ENCODE measurements around the gene PDE7B. TPM values are rescaled to one million over a fixed set of nuclear protein-coding genes. Genes with fewer than 3 reads are reported as not detected.

The PDE7B gene
- total RNA-seq, 2 donors from 2014 or later = 9.0 to 11.2 TPM

DNA sequence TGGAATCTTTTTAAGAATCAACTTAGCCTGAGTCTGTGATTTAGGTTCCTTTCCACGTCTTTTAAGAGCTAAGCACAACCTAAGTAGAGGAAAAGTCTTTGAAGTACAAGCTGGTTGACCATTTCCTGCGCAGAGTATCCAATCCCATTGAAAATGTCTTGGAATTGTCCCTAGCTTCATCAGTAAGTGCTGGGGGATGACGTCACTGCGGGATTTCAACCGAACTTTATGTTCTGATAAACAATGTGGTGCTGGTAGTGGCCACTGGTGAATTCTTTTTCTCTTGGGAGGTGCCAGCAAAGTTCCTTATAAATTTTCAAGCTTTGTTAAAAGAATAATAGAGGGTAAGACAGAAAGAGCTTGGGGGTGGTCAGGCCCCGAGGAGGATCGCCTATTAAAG lies 69.2 kb downstream of the PDE7B start:
- no peaks in the 10 kb centered on the region for H3K27me3 ChIP-seq
- peaks cover 0 to 12% of the 10 kb centered on the region in 2 donors for H3K4me1 ChIP-seq
- TF ChIP-seq, protein P1, sequence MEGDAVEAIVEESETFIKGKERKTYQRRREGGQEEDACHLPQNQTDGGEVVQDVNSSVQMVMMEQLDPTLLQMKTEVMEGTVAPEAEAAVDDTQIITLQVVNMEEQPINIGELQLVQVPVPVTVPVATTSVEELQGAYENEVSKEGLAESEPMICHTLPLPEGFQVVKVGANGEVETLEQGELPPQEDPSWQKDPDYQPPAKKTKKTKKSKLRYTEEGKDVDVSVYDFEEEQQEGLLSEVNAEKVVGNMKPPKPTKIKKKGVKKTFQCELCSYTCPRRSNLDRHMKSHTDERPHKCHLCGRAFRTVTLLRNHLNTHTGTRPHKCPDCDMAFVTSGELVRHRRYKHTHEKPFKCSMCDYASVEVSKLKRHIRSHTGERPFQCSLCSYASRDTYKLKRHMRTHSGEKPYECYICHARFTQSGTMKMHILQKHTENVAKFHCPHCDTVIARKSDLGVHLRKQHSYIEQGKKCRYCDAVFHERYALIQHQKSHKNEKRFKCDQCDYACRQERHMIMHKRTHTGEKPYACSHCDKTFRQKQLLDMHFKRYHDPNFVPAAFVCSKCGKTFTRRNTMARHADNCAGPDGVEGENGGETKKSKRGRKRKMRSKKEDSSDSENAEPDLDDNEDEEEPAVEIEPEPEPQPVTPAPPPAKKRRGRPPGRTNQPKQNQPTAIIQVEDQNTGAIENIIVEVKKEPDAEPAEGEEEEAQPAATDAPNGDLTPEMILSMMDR (IDR thresholded peaks at IDR 0.05) = no peak
- H3K4me3 ChIP-seq = no peak overlapping the region
- no peak overlapping the region for H3K27ac ChIP-seq
- no peaks in the 10 kb centered on the region for H3K9me3 ChIP-seq
- DNase-seq (ENCODE audit: low spot score) = no peak
- no peaks in the 10 kb centered on the region for H3K36me3 ChIP-seq

DNA sequence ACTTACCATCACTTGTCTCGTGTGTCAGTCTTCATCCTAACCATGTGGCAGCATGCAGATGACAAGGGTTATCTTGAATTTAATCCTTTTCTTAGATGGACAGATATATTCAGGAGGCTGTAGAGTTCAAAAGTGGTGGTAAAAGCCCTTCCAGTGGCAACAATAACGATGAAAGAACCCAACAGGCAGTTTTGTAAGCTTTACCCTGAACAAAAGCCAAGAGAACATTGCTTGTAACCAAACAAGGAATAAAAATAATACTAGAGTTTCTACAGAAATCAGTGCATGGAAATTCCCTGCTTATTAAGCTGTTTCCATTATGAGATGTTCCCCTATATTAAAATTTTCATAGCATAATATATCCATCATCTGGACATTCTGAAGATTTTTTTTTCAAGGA lies 69.7 kb downstream of the PDE7B start:
- Histone ChIP-seq H3K4me3 (no peak overlapping the region), H3K4me1 (peaks cover 0 to 12% of the 10 kb centered on the region in 2 donors), H3K27ac (no peak overlapping the region), H3K27me3 (no peaks in the 10 kb centered on the region), H3K9me3 (no peaks in the 10 kb centered on the region), H3K36me3 (no peaks in the 10 kb centered on the region)
- TF ChIP-seq, protein P1 (IDR thresholded peaks at IDR 0.05) = no peak
- DNase-seq (ENCODE audit: low spot score) = no peak

DNA sequence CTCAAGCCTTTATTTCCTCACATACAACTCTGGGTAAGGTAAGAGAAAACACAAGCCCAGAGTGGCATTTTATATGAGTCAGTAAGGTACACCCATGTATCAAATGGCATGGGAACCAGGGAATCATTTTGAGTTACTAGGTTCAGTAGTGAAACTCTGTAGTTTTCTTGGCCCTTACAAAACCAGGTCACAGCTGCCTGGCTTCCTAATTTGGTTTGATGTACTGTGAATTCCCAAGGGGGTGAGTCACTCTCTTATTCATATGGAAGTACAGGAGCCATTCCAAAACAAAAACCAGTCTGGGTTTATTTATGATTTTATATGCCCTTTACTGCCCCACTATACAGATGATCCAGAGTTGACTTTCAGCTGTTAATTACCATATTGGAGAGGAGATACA lies 70.7 kb downstream of the PDE7B start:
- Histone ChIP-seq H3K9me3 (no peaks in the 10 kb centered on the region), H3K4me1 (peaks cover 0 to 12% of the 10 kb centered on the region in 2 donors), H3K27me3 (no peaks in the 10 kb centered on the region), H3K36me3 (no peaks in the 10 kb centered on the region), H3K4me3 (no peak overlapping the region), H3K27ac (peak overlapping the region; percentile 8 to 24)
- no peak for DNase-seq (ENCODE audit: low spot score)
- TF ChIP-seq, protein P1 (IDR thresholded peaks at IDR 0.05) = no peak

DNA sequence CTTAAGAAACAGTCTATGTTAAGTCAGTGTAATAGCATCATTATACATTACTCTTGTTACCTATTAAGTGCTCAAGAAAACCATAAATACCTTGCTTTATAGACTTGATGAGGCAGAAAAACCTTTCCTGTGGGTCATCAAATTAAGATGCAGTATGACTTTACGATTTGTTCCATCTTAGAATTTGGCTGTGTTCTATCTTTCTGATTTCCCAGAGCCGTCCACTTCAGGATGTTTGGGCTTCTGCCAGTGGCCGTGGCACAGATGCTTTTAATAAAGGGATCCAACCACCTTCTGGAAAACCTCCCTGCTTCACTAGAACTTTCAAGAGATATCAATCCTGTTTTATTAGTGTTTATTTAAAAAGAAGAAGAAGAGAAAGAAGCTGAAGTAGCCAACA lies 71.2 kb downstream of the PDE7B start:
- DNase-seq (ENCODE audit: low spot score) = no peak
- H3K36me3 ChIP-seq = no peaks in the 10 kb centered on the region
- TF ChIP-seq, protein P1 (IDR thresholded peaks at IDR 0.05) = no peak
- H3K27me3 ChIP-seq = no peaks in the 10 kb centered on the region
- no peak overlapping the region for H3K4me3 ChIP-seq
- no peaks in the 10 kb centered on the region for H3K9me3 ChIP-seq
- H3K27ac ChIP-seq = peak overlapping the region; percentile 8 to 24
- peaks cover 0 to 12% of the 10 kb centered on the region in 2 donors for H3K4me1 ChIP-seq

DNA sequence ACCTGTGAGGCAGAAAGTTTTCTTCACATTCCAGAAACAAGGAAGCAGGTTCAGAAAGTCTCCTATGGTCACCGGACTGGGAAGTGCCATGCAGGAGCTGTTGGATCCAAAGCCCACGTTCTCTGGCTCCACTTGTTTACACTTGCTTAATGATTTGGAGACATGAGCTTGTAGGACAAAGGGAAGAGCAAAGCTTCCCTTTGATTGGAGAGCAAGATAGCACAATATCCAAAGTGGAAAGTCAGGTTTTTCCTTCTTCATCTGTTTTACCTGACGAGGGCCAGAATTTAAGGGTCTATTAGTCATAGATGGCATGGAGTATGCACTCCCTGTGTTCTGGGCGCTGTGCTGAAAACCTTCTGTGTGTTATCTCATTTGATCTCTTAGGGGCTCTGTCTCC lies 81.2 kb downstream of the PDE7B start:
- Histone ChIP-seq H3K27ac (no peak overlapping the region), H3K4me3 (no peak overlapping the region)
- TF ChIP-seq, protein P1 (IDR thresholded peaks at IDR 0.05) = no peak

DNA sequence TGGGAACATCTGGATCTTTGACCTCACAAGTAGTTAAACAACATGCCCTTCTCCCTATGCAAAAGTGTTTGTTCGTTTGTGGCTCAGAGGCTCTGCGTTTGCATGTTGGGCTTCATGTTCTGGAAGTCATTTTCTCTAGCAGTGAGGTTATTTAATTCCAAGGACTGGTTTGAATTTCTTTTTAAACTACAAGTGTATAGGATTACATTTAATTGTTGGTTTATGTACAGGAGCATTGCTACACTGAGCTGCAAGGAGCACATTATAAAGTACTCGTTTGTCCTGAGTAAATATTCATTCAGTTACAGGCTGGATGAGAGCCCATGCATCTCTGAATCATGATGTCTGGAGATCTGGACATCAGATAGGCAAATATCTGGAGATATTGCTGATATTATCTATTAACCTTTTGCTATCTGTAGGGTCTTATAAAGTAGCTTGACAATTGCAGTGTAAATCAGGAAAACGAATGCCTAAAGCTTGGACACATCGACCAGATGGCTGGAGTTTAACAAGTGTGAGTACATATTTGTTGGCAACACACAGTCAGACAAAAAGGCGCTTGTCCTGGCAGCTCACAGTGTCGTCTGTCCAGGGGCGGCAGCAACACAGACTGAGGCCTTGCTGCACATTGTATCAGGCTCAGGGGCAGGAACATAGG lies 84.6 kb downstream of the PDE7B start:
- TF ChIP-seq, protein P1 (IDR thresholded peaks at IDR 0.05) = no peak
- Histone ChIP-seq H3K4me3 (no peak overlapping the region), H3K36me3 (no peaks in the 10 kb centered on the region), H3K9me3 (no peaks in the 10 kb centered on the region), H3K27ac (peak overlapping the region in 1 of 2 donors; percentile 19), H3K4me1 (peaks cover 0 to 6% of the 10 kb centered on the region in 2 donors), H3K27me3 (no peaks in the 10 kb centered on the region)
- no peak for DNase-seq (ENCODE audit: low spot score)

More for the DNA sequence above, 81.2 kb downstream of the PDE7B start:
- Histone ChIP-seq H3K36me3 (no peaks in the 10 kb centered on the region), H3K27me3 (no peaks in the 10 kb centered on the region), H3K9me3 (no peaks in the 10 kb centered on the region), H3K4me1 (no peaks in the 10 kb centered on the region)
- no peak for DNase-seq (ENCODE audit: low spot score)

All from right atrium auricular region (tissue), 2 donors.